Measurements from ENCODE around the gene DCDC1.

GRCh38 chr11:31026315-31026714 lies 343.2 kb downstream of the DCDC1 start:
- TF ChIP-seq CTCF (IDR thresholded peaks at IDR 0.05) (no peak), POLR2A (IDR thresholded peaks at IDR 0.05) (no peak), POLR2AphosphoS5 (IDR thresholded peaks at IDR 0.05; ENCODE audit: insufficient read depth in 1 of 2, low read depth in 1 of 2) (no peak)
